HepG2 (cell line): ENCODE results near the gene MT1G.

ENCODE experiments used
- CHD2 ChIP-seq: IDR thresholded peaks from 2 replicates; pipeline ENCODE4 v1.6.1; 2011; ENCODE audit warnings: low read depth, low read length, improper control_type of control experiment
- KMT2B ChIP-seq: IDR thresholded peaks from 2 replicates; pipeline ENCODE4 v1.6.1; 2016; ENCODE audit warnings: missing genetic modification reagents, missing compliant biosample characterization
- NPAS2 ChIP-seq: sonication (generic); formaldehyde crosslinking; IDR thresholded peaks from 2 replicates; pipeline ENCODE4 v1.8.0; 2022; ENCODE audit warnings: mild to moderate bottlenecking, missing genetic modification reagents, borderline replicate concordance
- SNRNP70 ChIP-seq: fragments of 200-400 bp; formaldehyde crosslinking; IDR thresholded peaks from 2 replicates; pipeline ENCODE4 v1.6.1; 2017; ENCODE audit warnings: mild to moderate bottlenecking, low read depth, low read length, moderate library complexity
- TEAD2 ChIP-seq: sonication (generic); formaldehyde crosslinking; IDR thresholded peaks from 2 replicates; pipeline ENCODE4 v1.9.0; 2021; ENCODE audit warnings: missing genetic modification reagents
- ZNF101 ChIP-seq: sonication (generic); formaldehyde crosslinking; IDR thresholded peaks from 2 replicates; pipeline ENCODE4 v1.4.0; 2020; ENCODE audit warnings: mild to moderate bottlenecking, low read depth, missing genetic modification reagents, borderline replicate concordance
- ZNF235 ChIP-seq: sonication (generic); formaldehyde crosslinking; IDR thresholded peaks from 2 replicates; pipeline ENCODE4 v1.8.1; 2023; ENCODE audit warnings: mild to moderate bottlenecking, missing genetic modification reagents, borderline replicate concordance
- ZNF260 ChIP-seq: sonication (generic); formaldehyde crosslinking; IDR thresholded peaks from 2 replicates; pipeline ENCODE4 v1.4.0; 2020; ENCODE audit warnings: missing genetic modification reagents, low read depth, mild to moderate bottlenecking, borderline replicate concordance

GRCh38 chr16:56686758-56687157 is 18.9 kb upstream of the MT1G start:
- TF ChIP-seq ZNF260 (CRISPR knock-in tag) (no peak), NPAS2 (CRISPR knock-in tag) (no peak), ZNF101 (no peak), SNRNP70 (no peak), TEAD2 (CRISPR knock-in tag) (no peak), ZNF235 (CRISPR knock-in tag) (no peak), KMT2B (CRISPR knock-in tag) (no peak), CHD2 (no peak)
